WI38 (cell line): Measurements from ENCODE around the gene JRKL.

ENCODE experiments used
- H3K4me3 ChIP-seq: 2 replicates; pipeline ENCODE4 v1.5.1; 2011; ENCODE audit warnings: low read depth, mild to moderate bottlenecking, control low read depth, low read length
- TF ChIP-seq, protein P1 (sequence below): IDR thresholded peaks from 2 replicates; pipeline ENCODE4 v1.5.1; 2012; ENCODE audit warnings: low read depth, mild to moderate bottlenecking, control low read depth, low read length

The JRKL gene

DNA sequence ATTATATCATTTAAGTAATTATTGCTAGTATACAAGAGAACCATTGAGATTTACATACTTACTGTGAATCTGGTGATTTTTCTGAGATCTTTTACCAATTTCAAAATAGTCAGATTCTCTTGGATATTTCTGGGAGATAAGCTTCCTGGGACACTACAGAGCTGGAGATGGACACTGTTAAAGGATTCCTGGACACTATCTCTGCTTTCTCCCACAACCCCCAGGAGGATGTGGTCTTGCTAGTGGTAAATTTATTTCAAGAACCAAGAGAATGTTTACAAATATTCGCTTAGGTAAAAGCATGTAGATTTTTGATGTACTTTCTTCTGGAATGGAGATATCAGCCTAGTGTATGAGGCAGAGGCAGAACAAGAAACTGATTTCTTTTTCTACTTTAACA, 13.0 kb upstream of the JRKL start:
- H3K4me3 ChIP-seq, result no peak overlapping the region
- TF ChIP-seq, protein P1, sequence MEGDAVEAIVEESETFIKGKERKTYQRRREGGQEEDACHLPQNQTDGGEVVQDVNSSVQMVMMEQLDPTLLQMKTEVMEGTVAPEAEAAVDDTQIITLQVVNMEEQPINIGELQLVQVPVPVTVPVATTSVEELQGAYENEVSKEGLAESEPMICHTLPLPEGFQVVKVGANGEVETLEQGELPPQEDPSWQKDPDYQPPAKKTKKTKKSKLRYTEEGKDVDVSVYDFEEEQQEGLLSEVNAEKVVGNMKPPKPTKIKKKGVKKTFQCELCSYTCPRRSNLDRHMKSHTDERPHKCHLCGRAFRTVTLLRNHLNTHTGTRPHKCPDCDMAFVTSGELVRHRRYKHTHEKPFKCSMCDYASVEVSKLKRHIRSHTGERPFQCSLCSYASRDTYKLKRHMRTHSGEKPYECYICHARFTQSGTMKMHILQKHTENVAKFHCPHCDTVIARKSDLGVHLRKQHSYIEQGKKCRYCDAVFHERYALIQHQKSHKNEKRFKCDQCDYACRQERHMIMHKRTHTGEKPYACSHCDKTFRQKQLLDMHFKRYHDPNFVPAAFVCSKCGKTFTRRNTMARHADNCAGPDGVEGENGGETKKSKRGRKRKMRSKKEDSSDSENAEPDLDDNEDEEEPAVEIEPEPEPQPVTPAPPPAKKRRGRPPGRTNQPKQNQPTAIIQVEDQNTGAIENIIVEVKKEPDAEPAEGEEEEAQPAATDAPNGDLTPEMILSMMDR, result no peak

DNA sequence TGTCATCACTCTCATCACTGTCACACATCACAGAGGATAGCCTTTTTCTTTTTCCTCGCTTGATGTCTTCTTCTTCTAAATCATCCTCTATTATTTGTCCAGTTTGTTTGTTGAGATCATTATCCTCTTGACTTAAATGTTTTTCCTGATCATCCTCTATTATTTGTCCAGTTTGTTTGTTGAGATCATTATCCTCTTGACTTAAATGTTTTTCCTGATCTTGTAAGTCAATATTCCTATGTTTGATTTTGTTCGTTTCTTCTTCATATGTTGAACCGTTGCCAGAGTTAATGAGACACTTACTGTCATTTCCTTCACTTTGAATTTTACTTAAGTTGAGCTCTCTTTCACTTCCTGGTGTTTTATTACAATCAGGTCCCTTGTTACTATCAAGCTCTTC, 5.7 kb upstream of the JRKL start:
- TF ChIP-seq, protein P1, result no peak
- no peak overlapping the region for H3K4me3 ChIP-seq

DNA sequence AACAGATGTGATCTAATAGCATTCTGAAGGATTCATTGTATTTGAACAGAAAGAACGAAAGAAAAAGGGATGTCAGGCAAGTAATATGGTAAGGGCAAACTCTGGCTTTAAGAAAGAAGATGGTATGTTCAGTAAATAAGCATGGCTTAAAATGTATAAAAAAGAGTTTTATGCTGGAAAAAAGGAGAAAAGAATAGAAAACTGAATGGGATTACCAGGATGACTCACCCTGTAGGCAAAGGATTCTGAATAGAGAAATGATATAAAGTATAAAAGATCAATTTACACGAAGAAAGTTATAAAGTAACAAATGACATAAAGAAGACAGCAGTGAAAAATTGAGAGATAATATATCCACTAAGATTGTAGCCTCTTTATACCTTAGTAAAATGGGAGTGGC, 4.6 kb upstream of the JRKL start:
- TF ChIP-seq, protein P1, result no peak
- no peak overlapping the region for H3K4me3 ChIP-seq

DNA sequence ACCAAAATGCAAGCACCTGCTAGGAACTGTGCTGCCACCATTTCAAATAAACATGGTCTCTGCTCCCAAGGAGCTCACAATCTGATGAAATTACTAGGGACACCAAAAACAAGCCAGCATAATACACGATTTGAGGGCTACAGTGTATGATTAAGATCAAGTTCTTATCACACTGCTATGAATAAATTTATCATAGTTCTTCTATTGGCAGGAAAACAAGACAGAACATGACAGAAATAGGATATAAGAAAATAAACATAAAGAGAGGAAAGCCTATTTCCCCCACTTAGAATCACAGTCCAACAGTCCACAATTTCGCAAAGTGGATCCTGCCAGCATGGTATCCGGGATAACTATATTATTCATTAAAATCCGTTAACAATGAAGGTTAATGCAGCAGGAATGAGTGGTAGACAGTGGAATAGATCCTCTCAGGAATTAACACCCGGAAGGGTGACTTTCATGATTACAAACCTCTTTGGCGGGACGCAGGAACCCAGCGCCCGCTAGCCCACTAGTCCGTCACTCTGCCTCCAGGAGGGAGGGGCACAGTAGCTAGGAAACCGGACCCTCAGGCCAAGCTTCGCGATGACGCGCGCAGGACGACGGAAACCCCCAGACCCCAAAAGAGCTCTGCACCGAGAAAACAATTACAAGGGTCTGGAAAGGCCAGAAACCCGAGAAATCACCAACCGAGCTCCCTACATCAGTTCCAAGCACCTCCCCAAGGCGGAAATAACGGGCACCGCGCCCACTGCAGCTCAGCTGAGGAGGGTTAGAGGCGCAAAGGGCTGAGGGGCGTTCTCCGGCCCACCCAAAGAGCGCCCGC, 708 bp upstream of the JRKL start:
- H3K4me3 ChIP-seq, result peak overlapping the region; percentile 91
- TF ChIP-seq, protein P1, result no peak

DNA sequence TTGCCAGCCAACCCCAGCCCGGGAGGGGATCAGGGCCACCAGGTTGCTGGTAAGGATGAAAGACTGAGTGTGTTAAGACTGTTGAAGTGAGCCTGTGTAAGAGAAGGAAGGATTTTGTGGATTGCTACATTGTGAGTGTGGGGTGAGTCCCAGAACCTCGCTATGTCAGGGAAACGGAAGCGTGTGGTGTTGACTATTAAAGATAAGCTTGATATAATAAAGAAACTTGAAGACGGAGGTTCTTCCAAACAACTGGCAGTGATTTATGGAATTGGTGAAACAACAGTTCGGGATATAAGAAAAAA, 627 bp downstream of the JRKL start:
- H3K4me3 ChIP-seq, result peak overlapping the region; percentile 91
- TF ChIP-seq, protein P1, result no peak

DNA sequence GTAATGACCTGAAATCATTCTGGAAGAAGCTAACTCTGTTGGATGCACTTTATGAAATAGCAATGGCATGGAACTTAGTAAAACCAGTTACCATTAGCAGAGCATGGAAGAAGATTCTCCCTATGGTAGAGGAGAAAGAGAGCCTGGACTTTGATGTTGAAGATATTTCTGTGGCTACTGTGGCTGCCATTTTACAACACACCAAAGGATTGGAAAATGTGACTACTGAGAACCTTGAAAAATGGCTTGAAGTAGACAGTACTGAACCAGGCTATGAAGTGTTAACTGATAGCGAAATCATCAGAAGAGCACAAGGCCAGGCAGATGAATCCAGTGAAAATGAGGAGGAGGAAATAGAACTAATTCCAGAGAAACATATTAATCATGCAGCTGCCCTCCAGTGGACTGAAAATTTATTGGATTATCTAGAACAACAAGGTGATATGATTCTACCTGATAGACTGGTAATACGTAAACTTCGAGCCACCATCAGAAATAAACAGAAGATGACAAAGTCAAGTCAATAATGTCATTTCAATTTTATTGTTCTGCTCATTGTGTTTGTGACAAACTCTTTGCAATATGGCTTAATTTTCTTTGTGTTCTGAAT, 2.0 kb downstream of the JRKL start:
- TF ChIP-seq, protein P1, result no peak
- no peak overlapping the region for H3K4me3 ChIP-seq

DNA sequence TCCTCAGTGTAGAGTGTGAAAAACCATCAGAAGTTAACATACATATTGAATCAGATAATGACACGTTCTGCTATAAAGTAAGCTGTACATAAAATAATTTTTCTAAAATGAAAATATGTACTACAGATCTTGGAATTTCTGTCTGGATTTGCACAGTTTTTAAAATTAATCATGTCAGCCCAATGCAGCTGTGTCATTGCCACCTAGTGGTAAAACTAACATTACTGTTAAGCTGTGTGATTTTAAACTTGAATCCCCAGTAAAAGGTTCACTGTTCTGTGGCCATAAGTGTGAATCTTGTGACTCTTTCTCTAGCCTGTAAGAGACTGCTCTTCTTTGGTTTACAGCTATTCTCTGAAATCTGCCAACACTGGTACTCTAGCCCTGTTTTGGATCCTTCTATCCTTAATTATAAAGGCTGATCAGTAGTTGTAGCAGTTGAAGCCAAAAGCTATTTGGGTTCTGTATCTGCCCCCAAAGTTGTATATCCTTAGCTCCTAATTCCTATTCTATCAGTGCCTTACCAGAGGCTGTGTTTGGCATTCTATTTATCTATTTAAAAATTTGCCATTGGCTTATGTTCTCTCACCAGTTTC, 4.0 kb downstream of the JRKL start:
- no peak overlapping the region for H3K4me3 ChIP-seq
- TF ChIP-seq, protein P1, result peak; percentile 35; the same call in 1 of the 2 replicates
